Right lobe of liver (tissue), 4 donors: ENCODE measurements around the gene UNC5B.

Experiments
- POLR2A ChIP-seq: fragments of 450-650 bp; IDR thresholded peaks from one replicate; pipeline ENCODE4 v1.6.1; 2017; ENCODE audit warnings: antibody characterized with exemption, mild to moderate bottlenecking
- TF ChIP-seq, protein P1 (sequence below), 4 donors: fragments of 200-600 bp in 3 of 4; fragments of 450-650 bp in 1 of 4; IDR thresholded peaks; one replicate each; pipeline versions ENCODE4 v1.5.1 to v1.8.0; 2016 to 2022; ENCODE audit warnings: antibody characterized with exemption in 4 of 4, mild to moderate bottlenecking in 2 of 4
- donor health status: DM: no; HTN: no; CAD: no.
- donor health status: DM: no; HTN: no; CAD: no.
- donor health status: DM: no; HTN: yes; CAD: no.

DNA sequence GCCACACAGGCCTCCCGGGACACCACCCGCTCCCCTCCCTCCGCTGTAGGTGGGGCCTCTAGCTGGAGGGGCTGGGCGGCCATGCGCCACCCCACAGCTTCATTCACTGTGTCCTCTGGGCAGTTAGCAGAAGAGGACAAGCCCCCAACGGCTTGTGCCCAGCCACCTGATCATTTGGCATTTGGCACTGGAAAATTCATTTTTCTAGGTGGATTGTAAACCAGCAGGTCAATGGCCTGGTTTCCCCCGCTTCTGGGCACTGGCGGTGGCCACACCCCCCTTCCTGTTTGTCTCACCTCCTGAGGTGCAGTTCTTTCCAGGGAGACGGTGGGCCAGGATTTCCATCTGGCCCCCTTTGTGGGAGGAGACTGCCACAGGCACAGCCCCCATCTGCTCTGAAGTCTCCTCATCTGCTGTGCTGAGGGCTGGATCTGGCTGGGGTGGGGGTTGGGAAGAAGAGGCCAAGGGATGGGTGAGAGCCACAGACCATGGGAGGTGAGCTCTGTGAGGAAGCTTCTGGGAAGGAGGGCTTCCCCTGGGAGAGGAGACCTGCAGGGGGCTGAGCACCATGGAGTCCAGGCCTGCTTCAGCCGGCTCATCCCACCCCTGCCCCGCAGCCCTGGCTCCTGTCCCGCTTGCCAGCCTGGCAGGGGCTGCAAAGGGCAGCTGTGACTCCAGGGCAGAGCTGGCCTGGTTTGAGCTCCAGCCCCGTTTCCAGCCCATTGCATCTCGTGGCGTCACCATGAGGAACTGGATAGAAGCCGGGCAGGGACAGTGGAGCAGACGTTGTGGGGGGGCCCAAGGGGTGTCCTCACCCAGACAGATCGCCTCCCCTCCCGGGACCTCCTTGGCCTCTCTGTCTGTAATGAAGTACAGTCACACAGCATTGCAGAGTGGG lies 66.6 kb downstream of the UNC5B start:
- TF ChIP-seq, protein P1, sequence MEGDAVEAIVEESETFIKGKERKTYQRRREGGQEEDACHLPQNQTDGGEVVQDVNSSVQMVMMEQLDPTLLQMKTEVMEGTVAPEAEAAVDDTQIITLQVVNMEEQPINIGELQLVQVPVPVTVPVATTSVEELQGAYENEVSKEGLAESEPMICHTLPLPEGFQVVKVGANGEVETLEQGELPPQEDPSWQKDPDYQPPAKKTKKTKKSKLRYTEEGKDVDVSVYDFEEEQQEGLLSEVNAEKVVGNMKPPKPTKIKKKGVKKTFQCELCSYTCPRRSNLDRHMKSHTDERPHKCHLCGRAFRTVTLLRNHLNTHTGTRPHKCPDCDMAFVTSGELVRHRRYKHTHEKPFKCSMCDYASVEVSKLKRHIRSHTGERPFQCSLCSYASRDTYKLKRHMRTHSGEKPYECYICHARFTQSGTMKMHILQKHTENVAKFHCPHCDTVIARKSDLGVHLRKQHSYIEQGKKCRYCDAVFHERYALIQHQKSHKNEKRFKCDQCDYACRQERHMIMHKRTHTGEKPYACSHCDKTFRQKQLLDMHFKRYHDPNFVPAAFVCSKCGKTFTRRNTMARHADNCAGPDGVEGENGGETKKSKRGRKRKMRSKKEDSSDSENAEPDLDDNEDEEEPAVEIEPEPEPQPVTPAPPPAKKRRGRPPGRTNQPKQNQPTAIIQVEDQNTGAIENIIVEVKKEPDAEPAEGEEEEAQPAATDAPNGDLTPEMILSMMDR (IDR thresholded peaks at IDR 0.05) = no peak
- no peak for TF ChIP-seq POLR2A
